Neutrophil (primary cell): ENCODE measurements around the gene GABRB2.

Experiments used
- H3K27ac ChIP-seq: fragments of 200-600 bp; sonication (generic); 2 replicates; pipeline ENCODE4 v1.5.1; 2016; ENCODE audit warnings: mild to moderate bottlenecking, moderate library complexity
- H3K27me3 ChIP-seq: fragments of 200-600 bp; sonication (generic); 2 replicates; pipeline ENCODE4 v1.6.0; 2016; ENCODE audit warnings: mild to moderate bottlenecking
- H3K36me3 ChIP-seq: fragments of 200-600 bp; sonication (generic); 2 replicates; pipeline ENCODE4 v1.5.1; 2017
- H3K4me1 ChIP-seq, 2 experiments: fragments of 200-600 bp in 1 of 2; sonication (generic) in 1 of 2; 1 replicate in 1 of 2; 2 replicates in 1 of 2; pipeline versions ENCODE4 v1.5.1 to v1.6.1; 2013 to 2016; ENCODE audit warnings: low read depth in 1 of 2, low read length in 1 of 2, mild to moderate bottlenecking in 1 of 2, moderate library complexity in 1 of 2; ENCODE audit not compliant: control insufficient read depth in 1 of 2, insufficient read depth in 1 of 2
- H3K4me3 ChIP-seq, 2 experiments: fragments of 200-600 bp in 1 of 2; sonication (generic) in 1 of 2; 1 replicate in 1 of 2; 2 replicates in 1 of 2; pipeline ENCODE4 v1.5.1; 2013 to 2016; ENCODE audit warnings: low read depth in 1 of 2, low read length in 1 of 2, mild to moderate bottlenecking in 1 of 2, moderate library complexity in 1 of 2
- H3K9me3 ChIP-seq: fragments of 200-600 bp; sonication (generic); 2 replicates; pipeline ENCODE4 v1.5.1; 2016
- TF ChIP-seq, protein P1 (sequence below): fragments of 200-600 bp; sonication (generic); IDR thresholded peaks from 2 replicates; pipeline ENCODE4 v1.5.1; 2016; ENCODE audit warnings: antibody characterized with exemption

GABRB2 gene

DNA sequence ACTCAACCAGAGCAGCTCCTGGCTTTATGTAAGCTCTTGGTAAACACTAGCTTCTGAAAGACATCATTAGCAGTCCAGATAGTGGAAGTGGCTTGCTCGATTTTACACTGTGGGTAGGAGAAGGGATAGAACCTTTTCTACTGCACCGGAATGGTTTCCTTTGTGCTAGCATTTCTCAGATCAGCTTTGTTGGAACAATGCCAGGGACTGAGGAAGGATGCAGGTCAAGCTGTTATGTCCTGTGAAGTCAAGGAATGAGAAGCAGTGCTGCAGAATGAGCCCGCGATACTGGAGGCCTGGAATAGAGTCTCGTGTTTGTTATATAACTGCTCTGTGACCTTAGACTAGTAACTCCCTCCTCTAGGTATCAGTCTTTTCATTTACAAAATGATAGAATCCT, 233.6 kb downstream of the GABRB2 start:
- TF ChIP-seq, protein P1, sequence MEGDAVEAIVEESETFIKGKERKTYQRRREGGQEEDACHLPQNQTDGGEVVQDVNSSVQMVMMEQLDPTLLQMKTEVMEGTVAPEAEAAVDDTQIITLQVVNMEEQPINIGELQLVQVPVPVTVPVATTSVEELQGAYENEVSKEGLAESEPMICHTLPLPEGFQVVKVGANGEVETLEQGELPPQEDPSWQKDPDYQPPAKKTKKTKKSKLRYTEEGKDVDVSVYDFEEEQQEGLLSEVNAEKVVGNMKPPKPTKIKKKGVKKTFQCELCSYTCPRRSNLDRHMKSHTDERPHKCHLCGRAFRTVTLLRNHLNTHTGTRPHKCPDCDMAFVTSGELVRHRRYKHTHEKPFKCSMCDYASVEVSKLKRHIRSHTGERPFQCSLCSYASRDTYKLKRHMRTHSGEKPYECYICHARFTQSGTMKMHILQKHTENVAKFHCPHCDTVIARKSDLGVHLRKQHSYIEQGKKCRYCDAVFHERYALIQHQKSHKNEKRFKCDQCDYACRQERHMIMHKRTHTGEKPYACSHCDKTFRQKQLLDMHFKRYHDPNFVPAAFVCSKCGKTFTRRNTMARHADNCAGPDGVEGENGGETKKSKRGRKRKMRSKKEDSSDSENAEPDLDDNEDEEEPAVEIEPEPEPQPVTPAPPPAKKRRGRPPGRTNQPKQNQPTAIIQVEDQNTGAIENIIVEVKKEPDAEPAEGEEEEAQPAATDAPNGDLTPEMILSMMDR, result no peak

DNA sequence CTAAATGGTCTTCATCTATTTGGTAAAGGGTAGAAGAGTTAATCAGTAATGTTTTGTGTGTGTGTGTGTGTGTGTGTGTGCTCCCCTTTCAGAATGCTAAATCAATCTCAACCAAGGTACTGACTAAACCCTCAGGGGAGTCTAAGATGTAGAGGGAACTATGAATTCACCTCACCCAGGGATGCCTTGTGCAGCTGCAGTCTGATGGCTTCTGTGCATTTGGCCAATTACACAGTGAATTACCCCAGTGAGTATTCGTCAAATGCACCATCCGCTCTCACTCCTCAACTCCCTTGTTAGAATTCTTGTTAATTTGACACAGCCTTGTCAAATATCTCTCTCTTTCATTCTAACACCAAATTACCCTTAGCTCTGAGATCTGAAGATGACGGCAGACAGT, 234.6 kb downstream of the GABRB2 start:
- Histone ChIP-seq H3K9me3 (no peaks in the 10 kb centered on the region), H3K36me3 (no peaks in the 10 kb centered on the region), H3K4me1 (no peaks in the 10 kb centered on the region), H3K27me3 (no peaks in the 10 kb centered on the region), H3K4me3 (no peak overlapping the region), H3K27ac (no peak overlapping the region)
- TF ChIP-seq, protein P1, result no peak

More for the DNA sequence above, 233.6 kb downstream of the GABRB2 start:
- no peak overlapping the region for H3K4me3 ChIP-seq
- no peaks in the 10 kb centered on the region for H3K9me3 ChIP-seq
- H3K27ac ChIP-seq, result no peak overlapping the region
- H3K4me1 ChIP-seq, result no peaks in the 10 kb centered on the region
- no peaks in the 10 kb centered on the region for H3K27me3 ChIP-seq
- no peaks in the 10 kb centered on the region for H3K36me3 ChIP-seq

DNA sequence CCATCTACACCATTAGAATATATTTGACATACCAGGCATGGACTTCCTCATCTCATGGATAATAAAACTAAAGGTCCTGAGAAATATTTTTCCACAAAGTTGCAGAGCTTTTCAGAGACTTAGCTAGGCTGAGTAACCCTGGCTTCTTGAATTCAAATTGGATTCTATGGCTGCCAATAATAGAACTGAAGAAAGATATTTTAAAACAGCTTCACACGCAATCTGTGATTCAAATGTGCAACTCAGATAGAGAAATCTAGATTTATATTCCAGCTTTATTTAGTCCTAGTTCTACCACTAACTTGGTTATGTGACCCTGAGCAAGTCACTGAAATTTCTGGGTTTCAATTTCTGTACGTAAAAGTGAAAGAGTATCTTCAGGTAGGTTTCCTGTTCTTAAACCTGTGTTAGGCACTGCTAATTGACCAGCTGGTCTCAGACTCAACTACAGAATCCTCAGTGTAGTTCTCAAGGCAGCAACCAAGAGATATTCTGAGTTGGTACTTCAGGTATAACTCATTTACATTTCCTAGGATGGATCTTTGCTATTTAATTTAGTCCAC, 235.3 kb downstream of the GABRB2 start:
- Histone ChIP-seq H3K4me1 (no peaks in the 10 kb centered on the region), H3K27me3 (no peaks in the 10 kb centered on the region), H3K36me3 (no peaks in the 10 kb centered on the region), H3K27ac (no peak overlapping the region), H3K9me3 (no peaks in the 10 kb centered on the region), H3K4me3 (no peak overlapping the region)
- TF ChIP-seq, protein P1, result no peak

DNA sequence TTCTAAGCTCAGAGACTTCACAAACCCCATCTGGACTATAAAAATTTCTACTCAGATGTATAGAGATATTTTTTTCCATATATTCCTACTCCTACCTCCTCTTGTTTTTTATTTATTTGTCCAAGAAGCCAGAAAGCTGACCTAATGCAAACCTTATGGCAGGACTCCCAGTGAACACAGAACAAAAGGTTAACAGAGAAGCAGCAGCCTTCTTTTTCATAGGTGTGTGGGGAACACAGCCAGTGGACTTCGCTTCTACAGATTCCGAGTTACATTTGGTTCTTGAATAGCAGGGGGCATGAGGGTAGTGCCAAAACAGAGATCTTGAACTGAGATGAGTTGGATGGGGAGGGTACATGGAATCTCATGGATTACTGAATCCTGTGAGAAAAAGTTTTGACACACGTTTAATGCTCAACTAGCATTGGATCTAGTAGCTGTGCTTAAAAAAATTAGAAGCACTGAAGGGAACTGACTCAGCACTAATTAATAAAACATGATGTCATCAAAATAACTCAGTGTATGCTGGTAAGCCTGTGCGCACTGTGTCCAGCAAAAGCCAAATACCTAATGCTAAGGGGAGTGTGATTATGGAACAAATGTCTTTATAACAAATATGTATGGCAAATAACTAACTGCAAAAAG, 240.1 kb downstream of the GABRB2 start:
- Histone ChIP-seq H3K27ac (no peak overlapping the region), H3K9me3 (no peaks in the 10 kb centered on the region), H3K36me3 (no peaks in the 10 kb centered on the region), H3K27me3 (no peaks in the 10 kb centered on the region), H3K4me1 (no peaks in the 10 kb centered on the region), H3K4me3 (no peak overlapping the region)
- TF ChIP-seq, protein P1, result no peak

DNA sequence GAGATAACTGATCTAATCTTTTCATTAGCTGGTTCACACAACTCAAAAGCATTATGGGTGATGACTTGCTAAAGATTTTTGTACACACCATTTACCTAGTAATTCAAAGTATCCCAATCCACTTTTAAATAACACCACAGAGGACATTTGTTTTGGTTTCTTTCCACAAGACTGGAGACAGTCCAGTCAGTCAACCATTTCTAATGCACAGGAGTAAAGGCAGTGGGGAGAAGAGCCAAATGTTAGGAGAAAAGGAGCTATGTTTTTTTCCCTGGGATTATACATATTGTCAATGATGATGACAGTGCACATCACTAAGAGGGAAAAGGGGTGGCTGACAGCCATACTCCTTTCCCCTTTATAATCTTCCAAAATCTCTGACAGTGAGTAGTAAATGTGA, 240.9 kb downstream of the GABRB2 start:
- no peaks in the 10 kb centered on the region for H3K9me3 ChIP-seq
- no peak overlapping the region for H3K4me3 ChIP-seq
- no peak overlapping the region for H3K27ac ChIP-seq
- H3K27me3 ChIP-seq, result no peaks in the 10 kb centered on the region
- H3K4me1 ChIP-seq, result no peaks in the 10 kb centered on the region
- no peaks in the 10 kb centered on the region for H3K36me3 ChIP-seq
- TF ChIP-seq, protein P1, result no peak
